Panc1 (cell line): ENCODE measurements around the gene ACCSL. TPM values are rescaled to one million over a fixed set of nuclear protein-coding genes. Genes with fewer than 3 reads are reported as not detected.

Experiments used
- ATAC-seq: fragments of 200-7000 bp; cut with Tn5 transposase; 2 replicates; pipeline ENCODE4 v1.9.1; 2020; ENCODE audit warnings: mild to moderate bottlenecking, moderate library complexity
- BruUV-seq: library from RNA; stranded (reverse); fragments of 400-500 nt; replicated peaks from 2 replicates; lab custom pipeline; 2021; lab: Mats Ljungman, UMichigan
- CTCF ChIA-PET: fragments of 300-600 bp; sonication (Branson Sonifier 250); formaldehyde crosslinking; loops from one replicate; lab custom pipeline; 2022; ENCODE audit warnings: antibody characterized with exemption; lab: Charles Lee
- POLR2A ChIA-PET: fragments of 300-600 bp; sonication (Branson Sonifier 250); formaldehyde crosslinking; loops from one replicate; lab custom pipeline; 2022; ENCODE audit warnings: antibody characterized with exemption; lab: Charles Lee
- DNase-seq: peaks from one replicate; pipeline ENCODE4 v3.0.0-alpha.2; 2010; ENCODE audit warnings: low read depth, low spot score
- H3K27ac ChIP-seq: 2 replicates; pipeline ENCODE4 v1.5.1; 2011; ENCODE audit warnings: mild to moderate bottlenecking, low read length, inconsistent platforms
- H3K27me3 ChIP-seq: fragments of 200-500 bp; sonication (Bioruptor generic); 2 replicates; pipeline ENCODE4 v1.6.0; 2014; ENCODE audit warnings: low read length, inconsistent platforms; ENCODE audit not compliant: control insufficient read depth, insufficient read depth
- H3K36me3 ChIP-seq: fragments of 200-500 bp; sonication (Bioruptor generic); 2 replicates; pipeline ENCODE4 v1.5.1; 2014; ENCODE audit warnings: inconsistent platforms, mild to moderate bottlenecking, low read length, moderate library complexity; ENCODE audit not compliant: control insufficient read depth, insufficient read depth
- H3K4me1 ChIP-seq: 2 replicates; pipeline ENCODE4 v1.5.1; 2011; ENCODE audit warnings: inconsistent platforms, mild to moderate bottlenecking, low read length, moderate library complexity; ENCODE audit not compliant: control insufficient read depth, insufficient read depth
- H3K4me3 ChIP-seq, 2 experiments: 2 replicates each; pipeline ENCODE4 v1.5.1; 2011 to 2012; ENCODE audit warnings: low read depth in 2 of 2, low read length in 2 of 2, mild to moderate bottlenecking in 2 of 2, inconsistent platforms in 1 of 2, moderate library complexity in 1 of 2
- H3K9me3 ChIP-seq: fragments of 200-500 bp; sonication (Bioruptor generic); 2 replicates; pipeline ENCODE4 v1.5.1; 2014; ENCODE audit warnings: low read depth, mild to moderate bottlenecking, inconsistent platforms, low read length, moderate library complexity; ENCODE audit not compliant: control insufficient read depth, insufficient read depth
- CTCF ChIP-seq: fragments of 450-650 bp; IDR thresholded peaks from 2 replicates; pipeline ENCODE4 v1.5.1; 2017; ENCODE audit warnings: mild to moderate bottlenecking
- POLR2AphosphoS5 ChIP-seq: IDR thresholded peaks from 2 replicates; pipeline ENCODE4 v1.6.1; 2012; ENCODE audit warnings: mild to moderate bottlenecking, low read depth, low read length, moderate library complexity
- REST ChIP-seq, 2 experiments: IDR thresholded peaks; 2 replicates each; pipeline ENCODE4 v1.6.1; 2011 to 2012; ENCODE audit warnings: low read depth in 2 of 2, control low read depth in 1 of 2, low read length in 1 of 2, mild to moderate bottlenecking in 1 of 2, moderate library complexity in 1 of 2; ENCODE audit not compliant: insufficient read depth in 1 of 2
- SIN3A ChIP-seq: IDR thresholded peaks from 2 replicates; pipeline ENCODE4 v1.6.1; 2012; ENCODE audit warnings: low read depth, mild to moderate bottlenecking, low read length, moderate library complexity, borderline replicate concordance; ENCODE audit not compliant: insufficient read depth
- TCF7L2 ChIP-seq: IDR thresholded peaks from 2 replicates; pipeline ENCODE4 v1.6.1; 2011; ENCODE audit warnings: mild to moderate bottlenecking, low read depth, low read length, inconsistent platforms
- in situ Hi-C: cut with HindIII; loops from 2 replicates; pipeline ENCODE4 v1.10.0; 2016; ENCODE audit warnings: low sequenced_read_pairs, low pct_unique_long_range_greater_than_20kb
- intact Hi-C: fragments of 100-400 bp; cut with micrococcal nuclease; formaldehyde crosslinking; loops from one replicate; pipeline ENCODE4 v1.10.0; 2022; ENCODE audit not compliant: unreplicated experiment
- total RNA-seq: library from RNA; stranded (reverse); gene quantifications from one replicate; pipeline ENCODE4 v1.2.1, GENCODE V29; 2021; ENCODE audit not compliant: unreplicated experiment

Gene ACCSL
- total RNA-seq, 1 experiment from 2014 or later: not detected

- no peaks in the 10 kb centered on the region for H3K4me1 ChIP-seq
- no TSS peak for BruUV-seq
- POLR2A ChIA-PET: interaction anchor here (0.6 kb wide), 1 partner anchor 150 kb away, joined by 4 read pairs; no protein-coding TSS in a partner anchor
- H3K4me3 ChIP-seq: no peak overlapping the region
- ATAC-seq (no peak), DNase-seq (no peak)
- in situ Hi-C loops (no loop called here), intact Hi-C loops (no loop called here)
- no peaks in the 10 kb centered on the region; the same call in 1 of the 2 replicates for H3K9me3 ChIP-seq
- CTCF ChIA-PET: interaction anchor here (0.6 to 0.9 kb wide), 2 partner anchors 52 to 135 kb away, joined by 3 read pairs; partner anchors contain the start of gene EXT2
- no peaks in the 10 kb centered on the region for H3K36me3 ChIP-seq
- peaks cover 3% of the 10 kb centered on the region; the same call in 1 of the 2 replicates for H3K27me3 ChIP-seq
- TF ChIP-seq REST (IDR thresholded peaks at IDR 0.05; ENCODE audit: insufficient read depth in 1 of 2, low read depth in 2 of 2, low read length in 1 of 2) (no peak), SIN3A (no peak), TCF7L2 (no peak), POLR2AphosphoS5 (no peak), CTCF (no peak)
- H3K27ac ChIP-seq: no peak overlapping the region
Observed at GRCh38 chr11:44043157-44043556, 4.6 kb upstream of the ACCSL start.

GRCh38 chr11:44046182-44046581, 1.6 kb upstream of the ACCSL start:
- H3K36me3 ChIP-seq: no peaks in the 10 kb centered on the region
- ChIA-PET POLR2A (no interaction called here), CTCF (no interaction called here)
- no peaks in the 10 kb centered on the region for H3K4me1 ChIP-seq
- no peak for ATAC-seq
- BruUV-seq: no TSS peak
- TF ChIP-seq POLR2AphosphoS5 (no peak), REST (IDR thresholded peaks at IDR 0.05; ENCODE audit: insufficient read depth in 1 of 2, low read depth in 2 of 2, low read length in 1 of 2) (no peak), TCF7L2 (no peak), CTCF (no peak), SIN3A (no peak)
- no peak overlapping the region for H3K27ac ChIP-seq
- in situ Hi-C loops (no loop called here), intact Hi-C loops (no loop called here)
- H3K4me3 ChIP-seq: no peak overlapping the region
- DNase-seq: no peak
- H3K27me3 ChIP-seq: peaks cover 3% of the 10 kb centered on the region; the same call in 1 of the 2 replicates
- no peaks in the 10 kb centered on the region; the same call in 1 of the 2 replicates for H3K9me3 ChIP-seq
